Neutrophil (primary cell): ENCODE measurements around the gene LAMTOR5.
A peak's percentile ranks its signal among the peaks of the same experiment; 100 is the strongest.

Experiments used
- H3K27ac ChIP-seq: fragments of 200-600 bp; sonication (generic); 2 replicates; pipeline ENCODE4 v1.5.1; 2016; ENCODE audit warnings: mild to moderate bottlenecking, moderate library complexity
- H3K27me3 ChIP-seq: fragments of 200-600 bp; sonication (generic); 2 replicates; pipeline ENCODE4 v1.6.0; 2016; ENCODE audit warnings: mild to moderate bottlenecking
- H3K36me3 ChIP-seq: fragments of 200-600 bp; sonication (generic); 2 replicates; pipeline ENCODE4 v1.5.1; 2017
- H3K4me1 ChIP-seq, 2 experiments: fragments of 200-600 bp in 1 of 2; sonication (generic) in 1 of 2; 1 replicate in 1 of 2; 2 replicates in 1 of 2; pipeline versions ENCODE4 v1.5.1 to v1.6.1; 2013 to 2016; ENCODE audit warnings: low read depth in 1 of 2, low read length in 1 of 2, mild to moderate bottlenecking in 1 of 2, moderate library complexity in 1 of 2; ENCODE audit not compliant: control insufficient read depth in 1 of 2, insufficient read depth in 1 of 2
- H3K4me3 ChIP-seq, 2 experiments: fragments of 200-600 bp in 1 of 2; sonication (generic) in 1 of 2; 1 replicate in 1 of 2; 2 replicates in 1 of 2; pipeline ENCODE4 v1.5.1; 2013 to 2016; ENCODE audit warnings: low read depth in 1 of 2, low read length in 1 of 2, mild to moderate bottlenecking in 1 of 2, moderate library complexity in 1 of 2
- H3K9me3 ChIP-seq: fragments of 200-600 bp; sonication (generic); 2 replicates; pipeline ENCODE4 v1.5.1; 2016
- TF ChIP-seq, protein P1 (sequence below): fragments of 200-600 bp; sonication (generic); IDR thresholded peaks from 2 replicates; pipeline ENCODE4 v1.5.1; 2016; ENCODE audit warnings: antibody characterized with exemption

Gene LAMTOR5

DNA sequence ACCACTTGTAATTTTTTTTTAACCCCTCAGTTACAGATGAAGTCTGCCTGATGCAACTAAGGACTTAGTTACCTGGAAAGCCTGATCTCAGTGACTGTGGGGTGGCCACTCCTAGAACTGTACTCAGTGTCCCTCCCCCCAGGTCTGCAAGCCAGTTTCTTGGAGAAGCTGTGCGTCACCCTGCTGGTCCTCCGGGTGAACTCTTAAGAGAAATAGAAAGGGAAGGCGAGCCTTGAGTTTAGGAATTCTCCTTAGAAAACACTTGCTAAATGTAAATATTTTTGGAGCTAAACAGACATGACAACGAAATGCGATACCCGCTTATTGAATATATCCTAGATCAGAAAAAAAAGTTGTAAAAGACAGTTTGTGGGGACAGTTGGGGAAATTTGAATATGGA is 17.4 kb downstream of the LAMTOR5 start:
- Histone ChIP-seq H3K4me1 (peaks cover 0 to 9% of the 10 kb centered on the region in 2 experiments), H3K9me3 (no peaks in the 10 kb centered on the region), H3K27me3 (no peaks in the 10 kb centered on the region), H3K36me3 (peaks cover 15% of the 10 kb centered on the region), H3K4me3 (no peak overlapping the region), H3K27ac (no peak overlapping the region)
- TF ChIP-seq, protein P1, sequence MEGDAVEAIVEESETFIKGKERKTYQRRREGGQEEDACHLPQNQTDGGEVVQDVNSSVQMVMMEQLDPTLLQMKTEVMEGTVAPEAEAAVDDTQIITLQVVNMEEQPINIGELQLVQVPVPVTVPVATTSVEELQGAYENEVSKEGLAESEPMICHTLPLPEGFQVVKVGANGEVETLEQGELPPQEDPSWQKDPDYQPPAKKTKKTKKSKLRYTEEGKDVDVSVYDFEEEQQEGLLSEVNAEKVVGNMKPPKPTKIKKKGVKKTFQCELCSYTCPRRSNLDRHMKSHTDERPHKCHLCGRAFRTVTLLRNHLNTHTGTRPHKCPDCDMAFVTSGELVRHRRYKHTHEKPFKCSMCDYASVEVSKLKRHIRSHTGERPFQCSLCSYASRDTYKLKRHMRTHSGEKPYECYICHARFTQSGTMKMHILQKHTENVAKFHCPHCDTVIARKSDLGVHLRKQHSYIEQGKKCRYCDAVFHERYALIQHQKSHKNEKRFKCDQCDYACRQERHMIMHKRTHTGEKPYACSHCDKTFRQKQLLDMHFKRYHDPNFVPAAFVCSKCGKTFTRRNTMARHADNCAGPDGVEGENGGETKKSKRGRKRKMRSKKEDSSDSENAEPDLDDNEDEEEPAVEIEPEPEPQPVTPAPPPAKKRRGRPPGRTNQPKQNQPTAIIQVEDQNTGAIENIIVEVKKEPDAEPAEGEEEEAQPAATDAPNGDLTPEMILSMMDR: no peak

- Histone ChIP-seq H3K4me3 (no peak overlapping the region), H3K27ac (no peak overlapping the region), H3K27me3 (no peaks in the 10 kb centered on the region), H3K9me3 (no peaks in the 10 kb centered on the region), H3K4me1 (peaks cover 27 to 38% of the 10 kb centered on the region in 2 experiments), H3K36me3 (no peaks in the 10 kb centered on the region)
- TF ChIP-seq, protein P1: no peak
Observed at GRCh38 chr1:110387048-110387754, 20.3 kb downstream of the LAMTOR5 start.

GRCh38 chr1:110385369-110385768 is 22.1 kb downstream of the LAMTOR5 start:
- TF ChIP-seq, protein P1: no peak
- Histone ChIP-seq H3K4me1 (peaks cover 45 to 55% of the 10 kb centered on the region in 2 experiments), H3K36me3 (no peaks in the 10 kb centered on the region), H3K27ac (peak overlapping the region; percentile 94), H3K27me3 (no peaks in the 10 kb centered on the region), H3K9me3 (no peaks in the 10 kb centered on the region), H3K4me3 (no peak overlapping the region)

GRCh38 chr1:110384581-110385321 is 22.7 kb downstream of the LAMTOR5 start:
- H3K27me3 ChIP-seq: no peaks in the 10 kb centered on the region

GRCh38 chr1:110383251-110383990 is 24.1 kb downstream of the LAMTOR5 start:
- Histone ChIP-seq H3K4me3 (peak overlapping the region in 1 of 2 experiments; percentile 23), H3K27ac (peak overlapping the region; percentile 94), H3K9me3 (no peaks in the 10 kb centered on the region), H3K27me3 (no peaks in the 10 kb centered on the region), H3K36me3 (no peaks in the 10 kb centered on the region), H3K4me1 (peaks cover 64 to 75% of the 10 kb centered on the region in 2 experiments)
- TF ChIP-seq, protein P1: no peak

More at GRCh38 chr1:110384581-110385321, 22.7 kb downstream of the LAMTOR5 start:
- Histone ChIP-seq H3K36me3 (no peaks in the 10 kb centered on the region), H3K4me1 (peaks cover 51 to 62% of the 10 kb centered on the region in 2 experiments), H3K4me3 (no peak overlapping the region), H3K9me3 (no peaks in the 10 kb centered on the region), H3K27ac (peak overlapping the region; percentile 94)
- TF ChIP-seq, protein P1: no peak
